GM23338 (cell line): ENCODE measurements around the gene ADGRL1. TPM values are rescaled to one million over a fixed set of nuclear protein-coding genes. Genes with fewer than 3 reads are reported as not detected.
"Not testable (repeated sequence)": the region's sequence is repeated elsewhere in the genome, so short reads cannot be mapped to it uniquely, and the experiment has no call there.

Source experiments
- ATAC-seq: fragments of 200-7000 bp; cut with Tn5 transposase; 3 replicates; pipeline ENCODE4 v1.9.1; 2020
- DNase-seq: peaks from one replicate; pipeline ENCODE4 v3.0.0-alpha.2; 2015; ENCODE audit warnings: low spot score
- H2AFZ ChIP-seq: fragments of 200-600 bp; sonication (generic); 2 replicates; pipeline ENCODE4 v1.8.0; 2016; ENCODE audit warnings: antibody characterized with exemption, mild to moderate bottlenecking, moderate library complexity
- H3F3A ChIP-seq: fragments of 200-600 bp; sonication (generic); replicated peaks from 2 replicates; pipeline ENCODE4 v1.8.0; 2017; ENCODE audit warnings: antibody characterized with exemption, mixed run types, low read depth
- H3K27ac ChIP-seq: fragments of 200-600 bp; sonication (generic); 2 replicates; pipeline ENCODE4 v1.6.1; 2016; ENCODE audit warnings: low read depth
- H3K27me3 ChIP-seq: fragments of 200-600 bp; sonication (generic); 2 replicates; pipeline ENCODE4 v1.8.0; 2016; ENCODE audit warnings: mild to moderate bottlenecking, mixed run types, moderate library complexity; ENCODE audit not compliant: insufficient read depth
- H3K36me3 ChIP-seq: fragments of 200-600 bp; sonication (generic); 2 replicates; pipeline ENCODE4 v1.8.0; 2016; ENCODE audit warnings: mild to moderate bottlenecking; ENCODE audit not compliant: insufficient read depth
- H3K4me1 ChIP-seq: fragments of 200-600 bp; sonication (generic); 2 replicates; pipeline ENCODE4 v1.8.0; 2016; ENCODE audit warnings: mild to moderate bottlenecking, moderate library complexity; ENCODE audit not compliant: insufficient read depth
- H3K4me2 ChIP-seq: fragments of 200-600 bp; sonication (generic); 2 replicates; pipeline ENCODE4 v1.7.1; 2017; ENCODE audit warnings: mixed run types
- H3K4me3 ChIP-seq: fragments of 200-600 bp; sonication (generic); 2 replicates; pipeline ENCODE4 v1.6.1; 2016; ENCODE audit warnings: mixed run types
- H3K79me2 ChIP-seq: fragments of 200-600 bp; sonication (generic); replicated peaks from 2 replicates; pipeline ENCODE4 v1.8.0; 2017; ENCODE audit warnings: mild to moderate bottlenecking; ENCODE audit not compliant: insufficient read depth
- H3K9me2 ChIP-seq: fragments of 200-600 bp; sonication (generic); 2 replicates; pipeline ENCODE4 v1.8.0; 2017; ENCODE audit not compliant: insufficient read depth
- H4K20me1 ChIP-seq: fragments of 200-600 bp; sonication (generic); replicated peaks from 2 replicates; pipeline ENCODE4 v1.8.0; 2017; ENCODE audit warnings: mild to moderate bottlenecking; ENCODE audit not compliant: insufficient read depth
- H3K27ac Mint-ChIP-seq: 2 replicates; pipeline ENCODE4 v1.8.0; 2020; ENCODE audit warnings: inconsistent platforms, mild to moderate bottlenecking, moderate library complexity, mixed read lengths
- H3K27me3 Mint-ChIP-seq: 3 replicates; pipeline ENCODE4 v1.8.0; 2022; ENCODE audit warnings: low read depth, mild to moderate bottlenecking, moderate library complexity, mixed read lengths, inconsistent platforms; ENCODE audit not compliant: insufficient read depth, poor library complexity
- H3K36me3 Mint-ChIP-seq: 3 replicates; pipeline ENCODE4 v1.8.0; 2021; ENCODE audit warnings: low read depth, mild to moderate bottlenecking, inconsistent platforms, moderate library complexity, mixed read lengths
- H3K4me1 Mint-ChIP-seq: 3 replicates; pipeline ENCODE4 v1.8.0; 2020; ENCODE audit warnings: mild to moderate bottlenecking, inconsistent platforms, mixed read lengths
- H3K4me3 Mint-ChIP-seq: 3 replicates; pipeline ENCODE4 v1.8.0; 2021; ENCODE audit warnings: moderate library complexity, mild to moderate bottlenecking, inconsistent platforms, mixed read lengths
- H3K9me3 Mint-ChIP-seq: 3 replicates; pipeline ENCODE4 v1.8.0; 2020; ENCODE audit warnings: moderate library complexity, mild to moderate bottlenecking, inconsistent platforms, mixed read lengths
- long read RNA-seq: library from polyadenylated mRNA; unstranded; transcript quantifications from one replicate; pipeline ENCODE4 v2.0.0, GENCODE V29; 2020; ENCODE audit not compliant: unreplicated experiment
- polyA plus RNA-seq: library from polyadenylated mRNA; unstranded; fragments of >200 nt; fragmentation: Nextera tagmentation; extraction: Ambion mirVana; gene quantifications from 2 replicates; pipeline ENCODE4 v1.2.1, GENCODE V29; 2016
- total RNA-seq: library from RNA; depleted of rRNA; stranded (reverse); fragments of >200 nt; shearing (Covaris generic); gene quantifications from 2 replicates; pipeline ENCODE4 v1.2.3, GENCODE V29; 2014; rRNA removed

ADGRL1 gene
- total RNA-seq = 84.0 and 100 TPM in 2 replicates
- 20.6 and 21.8 TPM in 2 replicates for polyA plus RNA-seq
- long read RNA-seq, partial matches to known transcripts = 0 of 7 reads
- long read RNA-seq, other reads (novel, unspliced or antisense) = 7 of 7 reads

DNA sequence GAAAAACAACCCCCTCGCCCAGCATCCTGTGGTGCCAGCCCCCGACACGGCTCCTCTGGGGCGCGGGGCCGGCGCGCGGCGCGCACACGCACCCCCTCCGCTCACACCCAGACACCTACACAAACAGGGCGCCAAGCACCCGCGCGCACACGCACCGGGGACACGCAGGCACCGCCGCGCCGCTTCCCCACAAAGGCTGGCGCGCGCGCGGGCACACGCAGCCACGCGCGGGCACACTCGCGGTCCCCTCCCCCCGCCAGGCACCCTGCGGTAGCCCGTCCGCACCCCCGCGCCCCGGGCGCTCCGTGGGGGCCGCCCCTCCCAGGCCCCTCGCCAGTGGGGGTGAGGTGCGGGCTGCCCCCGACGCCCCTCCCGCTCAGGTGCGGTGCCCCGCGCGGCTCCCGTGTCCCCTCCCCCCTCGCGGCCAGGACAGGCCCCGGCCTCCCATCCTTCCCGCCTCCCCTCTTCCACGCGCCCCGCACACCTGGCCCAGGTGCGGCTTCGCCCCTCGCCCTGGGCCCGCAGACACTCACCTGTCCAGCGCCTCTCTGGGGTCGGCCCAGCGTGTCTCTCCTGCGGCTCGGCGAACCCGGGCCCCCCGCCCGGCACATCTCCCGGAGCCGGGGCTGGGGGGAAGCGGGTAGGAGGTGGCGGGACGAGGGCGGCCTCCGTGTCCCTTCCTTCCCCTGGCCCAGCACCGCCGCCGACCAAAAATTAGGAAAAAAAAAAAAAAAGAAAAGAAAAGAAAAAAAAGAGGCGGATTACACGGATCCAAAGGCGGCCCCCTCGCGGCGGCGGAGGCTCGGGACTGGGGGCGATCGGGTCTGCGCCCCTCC is at the start of gene ADGRL1:
Gene ADGRL1 (minus strand): TSS at position 718 of the 836 bp plus-strand sequence. CDS start 22,567 bp downstream, outside the sequence.
- peaks cover 25% of the 10 kb centered on the region for H3K27me3 ChIP-seq
- H3K9me2 ChIP-seq, DNase-seq, H3K4me1 ChIP-seq, H3K36me3 Mint-ChIP-seq, H3K36me3 ChIP-seq, ATAC-seq, H4K20me1 ChIP-seq, H3F3A ChIP-seq, H3K9me3 Mint-ChIP-seq: not testable (repeated sequence)
- Mint-ChIP-seq H3K4me1 (peaks cover 42% of the 10 kb centered on the region), H3K4me3 (peak within 1 kb of the TSS; percentile 91), H3K27ac (peak within 1 kb of the TSS; percentile 99), H3K27me3 (peaks cover 29% of the 10 kb centered on the region)
- H3K79me2 ChIP-seq = peaks cover 48% of the 10 kb centered on the region
- peak within 1 kb of the TSS; percentile 90 for H3K4me2 ChIP-seq
- peak within 1 kb of the TSS; percentile 96 for H3K27ac ChIP-seq
- 0 out of 2 replicates have a peak within 1 kb of the TSS, but pooled peaks have one; percentile 78 for H2AFZ ChIP-seq
- H3K4me3 ChIP-seq = peak within 1 kb of the TSS; percentile 80

DNA sequence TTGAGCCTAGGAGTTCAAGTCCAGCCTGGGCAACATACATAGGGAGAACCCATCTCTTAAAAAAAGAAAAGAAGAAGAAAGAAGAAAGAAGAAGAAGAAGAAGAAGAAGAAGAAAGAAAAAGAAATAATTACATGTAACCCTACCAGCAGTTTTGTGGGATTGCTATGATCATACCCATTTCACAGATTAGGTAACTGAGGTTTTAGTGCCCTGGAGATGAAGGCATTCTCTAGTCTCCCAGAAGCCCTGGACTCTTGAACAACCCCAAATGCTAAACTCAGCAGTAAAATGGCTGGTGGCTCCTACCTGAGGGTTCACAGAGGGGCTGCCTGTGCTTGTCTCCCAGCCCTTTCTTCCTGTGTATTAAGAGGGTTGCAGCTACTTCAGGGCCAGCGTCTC is 49.3 kb upstream of the ADGRL1 start:
- Mint-ChIP-seq H3K27me3 (peaks cover 19% of the 10 kb centered on the region), H3K4me1 (peaks cover 28% of the 10 kb centered on the region)
- not testable (repeated sequence) for H3K79me2 ChIP-seq, ATAC-seq, H3K9me3 Mint-ChIP-seq, H3K36me3 Mint-ChIP-seq, H3K27ac ChIP-seq, H3K27me3 ChIP-seq, H3K4me2 ChIP-seq, H3K4me3 ChIP-seq, H3K4me3 Mint-ChIP-seq, H3K27ac Mint-ChIP-seq, H2AFZ ChIP-seq, H4K20me1 ChIP-seq, DNase-seq, H3K9me2 ChIP-seq, H3F3A ChIP-seq, H3K36me3 ChIP-seq
- H3K4me1 ChIP-seq = peaks cover 25% of the 10 kb centered on the region

DNA sequence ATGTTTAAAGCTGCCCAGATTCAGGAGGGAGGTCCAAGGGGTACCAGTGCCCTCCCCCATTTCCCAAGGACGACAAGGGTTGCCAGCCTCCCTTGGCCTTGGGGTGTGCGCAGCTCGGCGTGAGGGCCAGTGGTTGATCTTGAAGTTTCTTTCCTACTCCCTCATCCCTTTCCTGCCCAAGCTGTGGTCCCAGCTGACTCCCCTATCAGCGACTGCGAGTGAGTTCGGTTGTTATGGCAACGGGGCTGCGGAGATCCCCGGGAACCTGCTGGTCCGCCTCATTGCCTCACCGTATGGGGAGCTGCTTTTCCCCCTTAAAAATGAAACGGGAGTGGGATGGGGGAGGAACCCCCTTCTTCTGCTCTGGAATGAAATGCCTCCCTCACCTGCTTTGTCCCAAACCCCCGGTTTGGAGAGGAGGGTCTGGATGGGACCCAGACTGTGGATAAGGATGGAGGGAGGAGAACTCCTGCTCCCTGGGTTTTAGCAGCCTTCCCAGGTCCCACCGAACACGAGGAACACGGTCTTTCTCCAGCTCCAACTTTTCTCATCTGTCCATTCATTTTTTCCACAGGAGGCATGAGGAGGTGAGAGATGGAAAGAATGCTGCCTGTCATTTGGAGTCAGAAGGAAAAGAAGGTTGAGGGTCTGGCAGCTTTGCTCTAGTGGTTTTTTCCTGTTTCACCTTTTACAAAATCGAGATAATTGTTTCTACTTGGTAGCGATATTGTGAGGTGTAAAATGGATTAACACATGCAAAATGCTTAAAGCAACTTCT is 48.0 kb upstream of the ADGRL1 start:
- H3F3A ChIP-seq, H3K79me2 ChIP-seq, H3K27ac ChIP-seq, H3K9me2 ChIP-seq, H3K36me3 Mint-ChIP-seq, H3K27me3 ChIP-seq, H3K36me3 ChIP-seq, H4K20me1 ChIP-seq, H3K9me3 Mint-ChIP-seq, H3K27ac Mint-ChIP-seq, H2AFZ ChIP-seq: not testable (repeated sequence)
- Histone ChIP-seq H3K4me1 (peaks cover 28% of the 10 kb centered on the region), H3K4me2 (peak overlapping the region; percentile 74), H3K4me3 (peak overlapping the region; percentile 49)
- Mint-ChIP-seq H3K4me3 (peak overlapping the region; percentile 51; the same call in 2 of the 3 replicates), H3K27me3 (peaks cover 23% of the 10 kb centered on the region), H3K4me1 (peaks cover 34% of the 10 kb centered on the region)
- ATAC-seq = peak; percentile 56
- peak; percentile 89 for DNase-seq

DNA sequence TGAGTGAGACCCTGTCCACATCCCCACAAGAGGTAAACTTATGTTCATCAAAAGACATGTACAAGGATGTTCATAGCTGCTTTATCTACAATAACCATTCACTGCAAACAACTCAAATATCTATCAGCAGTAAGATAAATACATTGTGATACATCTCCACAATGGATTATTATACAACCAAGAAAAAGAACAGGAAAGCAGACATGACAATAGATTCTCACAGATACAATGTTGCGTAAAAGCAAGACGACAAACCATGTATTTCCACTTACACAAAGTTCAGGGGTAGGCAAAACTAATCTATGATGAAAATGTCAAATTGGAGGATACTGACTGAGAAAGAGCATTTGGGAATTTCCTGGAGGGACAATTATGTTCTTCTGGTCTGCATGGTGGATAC is 46.2 kb upstream of the ADGRL1 start:
- not testable (repeated sequence) for H3K9me3 Mint-ChIP-seq, H3K36me3 ChIP-seq, DNase-seq, H3K4me2 ChIP-seq, H3K27me3 ChIP-seq, H3K36me3 Mint-ChIP-seq, ATAC-seq, H2AFZ ChIP-seq, H3K9me2 ChIP-seq, H3K27ac ChIP-seq, H3K4me3 ChIP-seq, H3F3A ChIP-seq, H4K20me1 ChIP-seq, H3K4me3 Mint-ChIP-seq, H3K79me2 ChIP-seq, H3K27ac Mint-ChIP-seq
- Mint-ChIP-seq H3K4me1 (peaks cover 33% of the 10 kb centered on the region), H3K27me3 (peaks cover 24% of the 10 kb centered on the region)
- H3K4me1 ChIP-seq = peaks cover 15% of the 10 kb centered on the region
